CD4-positive, alpha-beta T cell treated with Interleukin-4 for 4 hours (primary cell): Measurements from ENCODE around the gene BCLAF1.

Source experiments
- DNase-seq: peaks from one replicate; pipeline ENCODE4 v3.0.0-alpha.2; 2020

Gene BCLAF1, protein sequence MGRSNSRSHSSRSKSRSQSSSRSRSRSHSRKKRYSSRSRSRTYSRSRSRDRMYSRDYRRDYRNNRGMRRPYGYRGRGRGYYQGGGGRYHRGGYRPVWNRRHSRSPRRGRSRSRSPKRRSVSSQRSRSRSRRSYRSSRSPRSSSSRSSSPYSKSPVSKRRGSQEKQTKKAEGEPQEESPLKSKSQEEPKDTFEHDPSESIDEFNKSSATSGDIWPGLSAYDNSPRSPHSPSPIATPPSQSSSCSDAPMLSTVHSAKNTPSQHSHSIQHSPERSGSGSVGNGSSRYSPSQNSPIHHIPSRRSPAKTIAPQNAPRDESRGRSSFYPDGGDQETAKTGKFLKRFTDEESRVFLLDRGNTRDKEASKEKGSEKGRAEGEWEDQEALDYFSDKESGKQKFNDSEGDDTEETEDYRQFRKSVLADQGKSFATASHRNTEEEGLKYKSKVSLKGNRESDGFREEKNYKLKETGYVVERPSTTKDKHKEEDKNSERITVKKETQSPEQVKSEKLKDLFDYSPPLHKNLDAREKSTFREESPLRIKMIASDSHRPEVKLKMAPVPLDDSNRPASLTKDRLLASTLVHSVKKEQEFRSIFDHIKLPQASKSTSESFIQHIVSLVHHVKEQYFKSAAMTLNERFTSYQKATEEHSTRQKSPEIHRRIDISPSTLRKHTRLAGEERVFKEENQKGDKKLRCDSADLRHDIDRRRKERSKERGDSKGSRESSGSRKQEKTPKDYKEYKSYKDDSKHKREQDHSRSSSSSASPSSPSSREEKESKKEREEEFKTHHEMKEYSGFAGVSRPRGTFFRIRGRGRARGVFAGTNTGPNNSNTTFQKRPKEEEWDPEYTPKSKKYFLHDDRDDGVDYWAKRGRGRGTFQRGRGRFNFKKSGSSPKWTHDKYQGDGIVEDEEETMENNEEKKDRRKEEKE

GRCh38 chr6:136289579-136290409 lies at the start of gene BCLAF1:
Gene BCLAF1 (minus strand): TSS chr6:136289846. CDS start chr6:136279866, 9,980 bp downstream.
- peak; percentile 100 for DNase-seq

- no peak for DNase-seq
Observed at GRCh38 chr6:136338486-136338885, 48.8 kb upstream of the BCLAF1 start.

DNA sequence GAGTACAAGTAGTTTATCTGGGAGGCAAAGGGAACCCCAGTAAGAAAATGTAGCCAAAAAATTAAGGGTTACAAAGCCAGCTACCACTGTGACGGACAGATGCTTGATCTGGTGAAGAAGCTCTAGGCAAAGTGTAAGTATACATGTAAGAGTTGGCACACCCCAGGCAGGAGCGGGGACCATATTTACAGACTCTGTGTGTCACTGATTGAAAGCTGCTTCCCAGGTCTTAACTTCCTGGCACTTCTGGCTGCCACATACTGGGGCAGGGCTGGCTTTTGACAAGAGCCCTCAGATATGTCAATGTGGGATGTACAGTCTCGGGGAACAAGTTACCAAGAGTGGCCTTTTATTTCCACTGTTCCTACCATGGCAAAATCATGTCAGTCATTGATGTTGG lies 48.0 kb upstream of the BCLAF1 start:
- DNase-seq = no peak

GRCh38 chr6:136337121-136337520 lies 47.5 kb upstream of the BCLAF1 start:
- no peak for DNase-seq

DNA sequence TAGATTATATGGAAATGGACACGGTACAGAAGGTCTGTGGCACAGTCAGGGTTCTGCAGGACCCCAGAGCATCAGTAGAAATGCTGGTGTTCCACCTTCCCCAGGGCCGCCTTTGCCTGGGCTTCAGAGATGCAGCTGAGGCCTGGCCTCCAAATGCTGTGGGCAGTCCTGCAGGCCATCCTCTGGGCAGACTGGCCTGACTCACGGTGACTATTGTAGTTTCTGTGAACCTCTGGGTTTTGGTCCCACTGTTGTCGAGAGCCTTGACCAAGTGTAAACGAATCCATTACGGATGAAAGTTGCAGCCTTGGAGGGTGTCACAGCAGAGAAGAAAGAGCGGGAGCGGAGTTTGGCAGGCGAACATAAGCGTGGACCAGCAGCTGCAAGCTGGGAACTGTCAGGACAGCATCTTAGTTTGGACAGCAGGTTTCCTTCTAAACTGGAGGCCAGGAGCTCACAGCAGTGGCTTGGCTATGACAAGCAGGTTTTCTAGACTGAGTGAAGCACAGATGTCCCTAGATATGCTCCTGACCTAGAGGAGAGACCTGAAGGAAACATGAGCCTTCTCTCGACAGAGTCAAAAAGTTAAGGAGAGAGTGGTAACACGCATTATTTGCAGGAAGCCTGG lies 46.2 kb upstream of the BCLAF1 start:
- no peak for DNase-seq

GRCh38 chr6:136334853-136335252 lies 45.2 kb upstream of the BCLAF1 start:
- no peak for DNase-seq

DNA sequence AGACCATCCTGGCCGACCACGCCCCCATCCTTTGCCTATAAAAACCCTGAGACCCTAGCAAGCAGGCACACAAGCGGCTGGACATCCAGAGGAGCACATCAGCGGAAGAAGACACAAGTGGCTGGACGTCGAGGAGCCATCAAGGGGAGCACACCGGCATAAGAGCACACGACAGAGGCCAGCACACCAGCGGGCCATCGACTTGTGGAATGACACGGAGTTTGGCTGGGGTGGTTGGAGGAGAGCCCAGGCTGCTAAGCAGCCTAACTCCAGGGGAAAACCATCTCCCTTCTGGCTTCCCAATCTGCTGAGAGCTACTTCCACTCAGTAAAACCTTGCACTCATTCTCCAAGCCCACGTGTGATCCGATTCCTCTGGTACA lies 44.8 kb upstream of the BCLAF1 start:
- DNase-seq = no peak

GRCh38 chr6:136333824-136334464 lies 44.3 kb upstream of the BCLAF1 start:
- DNase-seq = no peak

DNA sequence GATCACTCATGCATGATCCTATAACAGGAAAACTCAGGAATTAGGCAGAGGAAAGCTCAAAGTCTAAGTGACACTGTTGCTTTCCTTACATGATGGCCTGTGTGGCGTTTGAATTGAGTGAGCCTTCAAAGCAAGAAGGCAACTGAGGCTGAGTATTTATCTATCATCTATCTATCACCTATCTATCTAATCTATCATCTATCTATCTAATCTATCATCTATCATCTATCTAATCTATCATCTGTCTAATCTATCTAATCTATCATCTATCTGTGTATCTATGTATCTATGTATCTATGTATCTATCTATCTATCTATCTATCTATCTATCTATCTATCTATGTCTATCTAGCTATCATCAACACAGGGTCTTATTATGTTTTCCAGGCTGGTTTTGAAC lies 41.8 kb upstream of the BCLAF1 start:
- no peak for DNase-seq

GRCh38 chr6:136330634-136331033 lies 41.0 kb upstream of the BCLAF1 start:
- DNase-seq = no peak

DNA sequence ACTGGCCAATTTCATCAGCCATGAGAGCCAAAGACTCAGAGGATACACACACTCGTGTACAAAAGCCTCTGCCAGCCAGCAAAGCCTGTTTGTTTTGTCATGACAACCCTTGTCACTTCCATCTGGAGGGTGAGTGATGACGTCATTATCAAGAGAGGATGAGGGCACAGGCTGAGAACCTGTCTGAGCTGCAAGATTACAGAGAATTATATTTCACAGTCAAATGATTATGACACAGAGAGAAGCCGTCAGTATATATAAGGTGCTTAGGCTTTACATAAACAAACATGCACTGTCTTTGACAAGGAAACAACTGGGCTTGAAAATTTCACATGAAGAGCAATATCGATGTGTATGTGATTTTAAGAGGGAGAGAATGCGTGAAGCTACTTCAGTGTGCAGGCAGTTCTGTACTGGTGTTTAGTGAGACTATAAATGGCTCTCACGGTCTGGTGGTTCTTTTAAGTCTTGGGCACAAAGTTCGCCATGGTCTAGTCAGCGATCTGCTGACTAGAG lies 36.5 kb upstream of the BCLAF1 start:
- no peak for DNase-seq

- no peak for DNase-seq
Observed at GRCh38 chr6:136324686-136325380, 35.2 kb upstream of the BCLAF1 start.

- no peak for DNase-seq
Observed at GRCh38 chr6:136323431-136324112, 33.9 kb upstream of the BCLAF1 start.

GRCh38 chr6:136319732-136320131 lies 30.1 kb upstream of the BCLAF1 start:
- DNase-seq = no peak

GRCh38 chr6:136318676-136319075 lies 29.0 kb upstream of the BCLAF1 start:
- no peak for DNase-seq

GRCh38 chr6:136317971-136318370 lies 28.3 kb upstream of the BCLAF1 start:
- no peak for DNase-seq

GRCh38 chr6:136317021-136317694 lies 27.5 kb upstream of the BCLAF1 start:
- DNase-seq = peak; percentile 67

DNA sequence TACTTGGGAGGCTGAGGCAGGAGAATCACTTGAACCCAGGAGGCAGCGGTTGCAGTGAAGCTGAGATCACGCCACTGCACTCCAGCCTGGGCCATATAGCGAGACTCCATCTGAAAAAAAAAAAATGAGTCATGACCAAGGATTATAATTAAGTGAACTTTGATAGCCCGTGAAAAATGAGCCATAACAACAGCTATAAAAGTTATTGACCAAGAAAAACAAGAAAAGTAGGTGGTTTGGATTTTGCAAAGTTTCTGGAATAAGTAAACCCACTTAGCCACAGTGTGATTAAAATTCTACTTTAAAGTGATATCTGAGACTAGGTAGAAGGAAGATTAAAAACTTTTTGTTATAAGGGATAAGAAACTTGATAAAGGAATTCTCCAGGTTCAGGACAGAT lies 25.9 kb upstream of the BCLAF1 start:
- DNase-seq = no peak

DNA sequence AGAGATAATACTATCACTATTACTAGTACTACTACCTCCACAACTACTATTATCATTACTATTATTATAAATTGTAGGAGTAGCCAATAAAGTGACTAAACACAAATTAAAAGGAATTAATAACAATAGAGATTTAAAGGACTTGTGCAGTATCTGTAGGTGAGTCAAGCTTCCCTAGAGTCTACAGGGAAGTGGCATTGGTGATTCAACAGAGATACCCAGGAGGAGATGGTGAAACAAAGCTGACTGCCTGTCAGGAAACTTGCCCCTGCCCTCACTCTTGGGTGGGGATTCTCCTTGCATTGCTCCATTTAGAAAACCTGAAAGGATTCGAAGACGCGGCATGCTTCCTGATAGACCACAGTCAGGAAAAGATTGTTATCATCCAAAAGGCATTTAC lies 23.3 kb upstream of the BCLAF1 start:
- no peak for DNase-seq

- DNase-seq = no peak
Observed at GRCh38 chr6:136309729-136310311, 20.2 kb upstream of the BCLAF1 start.
